Measurements from ENCODE around the gene MAPKAP1.

GRCh38 chr9:125750627-125751011 lies 43.6 kb upstream of the MAPKAP1 start:
- TF ChIP-seq, protein P1, sequence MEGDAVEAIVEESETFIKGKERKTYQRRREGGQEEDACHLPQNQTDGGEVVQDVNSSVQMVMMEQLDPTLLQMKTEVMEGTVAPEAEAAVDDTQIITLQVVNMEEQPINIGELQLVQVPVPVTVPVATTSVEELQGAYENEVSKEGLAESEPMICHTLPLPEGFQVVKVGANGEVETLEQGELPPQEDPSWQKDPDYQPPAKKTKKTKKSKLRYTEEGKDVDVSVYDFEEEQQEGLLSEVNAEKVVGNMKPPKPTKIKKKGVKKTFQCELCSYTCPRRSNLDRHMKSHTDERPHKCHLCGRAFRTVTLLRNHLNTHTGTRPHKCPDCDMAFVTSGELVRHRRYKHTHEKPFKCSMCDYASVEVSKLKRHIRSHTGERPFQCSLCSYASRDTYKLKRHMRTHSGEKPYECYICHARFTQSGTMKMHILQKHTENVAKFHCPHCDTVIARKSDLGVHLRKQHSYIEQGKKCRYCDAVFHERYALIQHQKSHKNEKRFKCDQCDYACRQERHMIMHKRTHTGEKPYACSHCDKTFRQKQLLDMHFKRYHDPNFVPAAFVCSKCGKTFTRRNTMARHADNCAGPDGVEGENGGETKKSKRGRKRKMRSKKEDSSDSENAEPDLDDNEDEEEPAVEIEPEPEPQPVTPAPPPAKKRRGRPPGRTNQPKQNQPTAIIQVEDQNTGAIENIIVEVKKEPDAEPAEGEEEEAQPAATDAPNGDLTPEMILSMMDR (IDR thresholded peaks at IDR 0.05) = no peak
- no peak for TF ChIP-seq POLR2A (IDR thresholded peaks at IDR 0.05)

All from suprapubic skin (tissue), 3 donors.